Activated T-helper 1 cell treated with anti-CD3 and anti-CD28 coated beads, Interleukin-12 subunit alpha, Interleukin-12 subunit beta, Interleukin-2, Interleukin-4 antibody, amounts not matched to agents 30 ng/mL and 10 ng/mL and 1 ng/mL, durations not matched to agents 14 hours and 24 hours and 36 hours (primary cell): Measurements from ENCODE around the gene CHAD. TPM values are rescaled to one million over a fixed set of nuclear protein-coding genes. Genes with fewer than 3 reads are reported as not detected.
"Not testable (repeated sequence)": the region's sequence is repeated elsewhere in the genome, so short reads cannot be mapped to it uniquely, and the experiment has no call there.

ENCODE experiments used
- DNase-seq: peaks from one replicate; pipeline ENCODE4 v3.0.0; 2021; ENCODE audit warnings: low spot score
- H3K27ac Mint-ChIP-seq: one replicate; pipeline ENCODE4 v1.8.0; 2021; ENCODE audit warnings: mild to moderate bottlenecking, mixed read lengths
- H3K27me3 Mint-ChIP-seq: one replicate; pipeline ENCODE4 v1.8.0; 2022; ENCODE audit warnings: mild to moderate bottlenecking, moderate library complexity, mixed read lengths; ENCODE audit not compliant: insufficient read depth
- H3K36me3 Mint-ChIP-seq: one replicate; pipeline ENCODE4 v1.8.0; 2021; ENCODE audit warnings: low read depth, mixed read lengths
- H3K4me1 Mint-ChIP-seq: one replicate; pipeline ENCODE4 v1.8.0; 2021; ENCODE audit warnings: low read depth, mixed read lengths
- H3K4me3 Mint-ChIP-seq: one replicate; pipeline ENCODE4 v1.8.0; 2021; ENCODE audit warnings: mild to moderate bottlenecking, moderate library complexity, mixed read lengths
- H3K9me3 Mint-ChIP-seq: one replicate; pipeline ENCODE4 v1.8.0; 2021; ENCODE audit warnings: mixed read lengths
- intact Hi-C: fragments of 100-400 bp; cut with micrococcal nuclease; formaldehyde crosslinking; loops from one replicate; pipeline ENCODE4 v1.15.1; 2024
- total RNA-seq: library from RNA; stranded (reverse); gene quantifications from 2 replicates; pipeline ENCODE4 v1.2.3, GENCODE V29; 2022

CHAD gene
- total RNA-seq, 1 donor from 2014 or later: not detected

GRCh38 chr17:50439008-50439407, 29.7 kb downstream of the CHAD start:
- no peak overlapping the region for H3K4me3 Mint-ChIP-seq
- DNase-seq: no peak
- no peaks in the 10 kb centered on the region for H3K4me1 Mint-ChIP-seq
- intact Hi-C loops: no loop called here
- H3K27me3 Mint-ChIP-seq: no peaks in the 10 kb centered on the region
- peaks cover 1% of the 10 kb centered on the region for H3K36me3 Mint-ChIP-seq
- H3K9me3 Mint-ChIP-seq: no peaks in the 10 kb centered on the region
- no peak overlapping the region for H3K27ac Mint-ChIP-seq

DNA sequence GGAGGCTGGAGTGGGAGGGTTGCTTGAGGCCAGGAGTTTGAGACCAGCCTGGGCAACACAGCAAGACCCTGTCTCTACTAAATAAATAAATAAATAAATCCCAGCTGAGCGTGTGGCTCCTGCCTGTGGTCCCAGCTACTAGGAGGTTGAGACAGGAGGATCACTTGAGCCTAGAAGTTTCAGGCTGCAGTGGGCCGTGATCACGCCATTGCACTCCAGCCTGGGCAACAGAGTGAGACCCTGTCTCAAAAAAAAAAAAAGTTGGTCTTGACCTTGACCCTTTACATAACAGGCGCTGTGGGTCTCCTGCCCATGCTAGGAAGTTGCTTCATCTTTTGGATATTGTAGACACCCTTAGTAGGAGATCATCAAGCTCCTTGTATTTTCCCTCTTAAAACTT, 31.3 kb downstream of the CHAD start:
- DNase-seq: no peak
- no peak overlapping the region for H3K4me3 Mint-ChIP-seq
- H3K9me3 Mint-ChIP-seq: no peaks in the 10 kb centered on the region
- intact Hi-C loops: no loop called here
- H3K4me1 Mint-ChIP-seq: no peaks in the 10 kb centered on the region
- no peak overlapping the region for H3K27ac Mint-ChIP-seq
- peaks cover 1% of the 10 kb centered on the region for H3K36me3 Mint-ChIP-seq
- H3K27me3 Mint-ChIP-seq: no peaks in the 10 kb centered on the region

DNA sequence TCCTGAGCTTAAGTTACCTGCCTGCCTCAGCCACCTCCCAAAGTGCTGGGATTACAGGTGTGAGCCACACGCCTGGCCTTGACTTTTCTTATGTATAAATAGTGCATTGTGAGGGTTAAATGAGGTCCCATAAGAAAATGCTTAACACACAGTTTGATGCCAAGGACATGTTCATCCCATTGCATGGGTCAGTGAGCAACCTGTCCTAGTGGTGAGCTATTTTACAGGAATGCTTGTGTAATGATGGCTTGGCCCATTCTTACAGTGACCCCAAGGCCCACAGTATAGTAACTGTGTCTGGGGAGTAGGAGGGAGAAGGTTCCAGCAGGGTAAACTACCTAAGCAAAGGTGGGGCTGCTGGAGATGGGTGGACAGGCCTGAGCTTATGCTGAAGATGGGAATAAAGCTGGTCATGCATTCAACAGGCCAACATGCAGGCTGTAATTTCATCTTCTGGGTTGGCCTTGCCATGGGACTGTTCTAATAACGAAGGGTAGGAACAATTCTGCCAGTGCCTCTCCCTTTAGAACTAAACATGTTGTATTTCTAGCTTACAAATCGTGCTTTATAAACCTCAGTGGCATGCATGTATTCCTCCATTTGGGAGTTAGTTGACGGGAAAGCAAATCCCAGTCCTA, 36.4 kb downstream of the CHAD start:
- Mint-ChIP-seq H3K4me3 (no peak overlapping the region), H3K36me3 (peaks cover 1% of the 10 kb centered on the region), H3K27me3 (no peaks in the 10 kb centered on the region), H3K4me1 (peaks cover 8% of the 10 kb centered on the region), H3K27ac (no peak overlapping the region), H3K9me3 (no peaks in the 10 kb centered on the region)
- intact Hi-C loops: no loop called here
- DNase-seq: no peak

GRCh38 chr17:50430821-50431618, 37.7 kb downstream of the CHAD start:
- intact Hi-C loops: no loop called here
- Mint-ChIP-seq H3K9me3 (no peaks in the 10 kb centered on the region), H3K27me3 (no peaks in the 10 kb centered on the region), H3K27ac (no peak overlapping the region), H3K36me3 (peaks cover 1% of the 10 kb centered on the region), H3K4me1 (peaks cover 15% of the 10 kb centered on the region), H3K4me3 (no peak overlapping the region)
- DNase-seq: no peak

GRCh38 chr17:50429793-50430192, 38.9 kb downstream of the CHAD start:
- Mint-ChIP-seq H3K27ac (no peak overlapping the region), H3K27me3 (no peaks in the 10 kb centered on the region), H3K4me1 (peaks cover 25% of the 10 kb centered on the region), H3K36me3 (peaks cover 1% of the 10 kb centered on the region), H3K9me3 (no peaks in the 10 kb centered on the region), H3K4me3 (no peak overlapping the region)
- no peak for DNase-seq
- intact Hi-C loops: no loop called here

DNA sequence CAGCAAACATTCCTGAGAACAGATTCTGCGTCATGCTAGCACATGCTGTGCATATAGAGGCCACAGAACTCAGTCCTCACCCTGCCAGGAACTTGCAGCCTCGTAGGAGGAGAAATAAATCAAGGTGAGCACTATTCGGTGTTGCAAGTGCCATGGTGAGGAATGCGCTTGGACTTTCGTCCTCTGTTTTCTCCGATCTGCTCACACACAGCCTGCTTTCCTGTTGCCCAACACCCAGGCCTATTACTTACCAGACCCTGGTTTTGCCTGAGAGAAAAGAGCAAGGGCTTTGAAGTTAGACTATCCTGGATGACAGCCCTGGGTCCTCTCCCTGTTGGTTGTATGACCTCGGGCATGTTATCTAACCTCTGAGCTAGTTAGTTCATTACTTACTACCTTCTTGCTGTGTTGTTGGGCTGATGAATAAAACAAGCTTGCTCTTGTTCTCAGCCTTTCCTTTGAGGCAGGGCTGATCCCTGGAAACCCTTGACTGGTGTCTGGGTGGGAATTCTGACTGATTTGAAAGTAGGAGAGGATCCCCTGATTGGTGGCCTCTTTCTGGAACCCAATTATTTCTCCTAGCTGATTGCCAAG, 39.8 kb downstream of the CHAD start:
- no peak for DNase-seq
- Mint-ChIP-seq H3K27me3 (no peaks in the 10 kb centered on the region), H3K27ac (no peak overlapping the region), H3K9me3 (no peaks in the 10 kb centered on the region), H3K4me3 (no peak overlapping the region), H3K36me3 (no peaks in the 10 kb centered on the region), H3K4me1 (peaks cover 26% of the 10 kb centered on the region)
- intact Hi-C loops: no loop called here

- intact Hi-C loops, H3K27ac Mint-ChIP-seq, H3K36me3 Mint-ChIP-seq, H3K27me3 Mint-ChIP-seq, H3K9me3 Mint-ChIP-seq, DNase-seq, H3K4me3 Mint-ChIP-seq: not testable (repeated sequence)
- H3K4me1 Mint-ChIP-seq: peaks cover 26% of the 10 kb centered on the region
These were observed 40.6 kb downstream of the CHAD start for GRCh38 chr17:50428126-50428525.

DNA sequence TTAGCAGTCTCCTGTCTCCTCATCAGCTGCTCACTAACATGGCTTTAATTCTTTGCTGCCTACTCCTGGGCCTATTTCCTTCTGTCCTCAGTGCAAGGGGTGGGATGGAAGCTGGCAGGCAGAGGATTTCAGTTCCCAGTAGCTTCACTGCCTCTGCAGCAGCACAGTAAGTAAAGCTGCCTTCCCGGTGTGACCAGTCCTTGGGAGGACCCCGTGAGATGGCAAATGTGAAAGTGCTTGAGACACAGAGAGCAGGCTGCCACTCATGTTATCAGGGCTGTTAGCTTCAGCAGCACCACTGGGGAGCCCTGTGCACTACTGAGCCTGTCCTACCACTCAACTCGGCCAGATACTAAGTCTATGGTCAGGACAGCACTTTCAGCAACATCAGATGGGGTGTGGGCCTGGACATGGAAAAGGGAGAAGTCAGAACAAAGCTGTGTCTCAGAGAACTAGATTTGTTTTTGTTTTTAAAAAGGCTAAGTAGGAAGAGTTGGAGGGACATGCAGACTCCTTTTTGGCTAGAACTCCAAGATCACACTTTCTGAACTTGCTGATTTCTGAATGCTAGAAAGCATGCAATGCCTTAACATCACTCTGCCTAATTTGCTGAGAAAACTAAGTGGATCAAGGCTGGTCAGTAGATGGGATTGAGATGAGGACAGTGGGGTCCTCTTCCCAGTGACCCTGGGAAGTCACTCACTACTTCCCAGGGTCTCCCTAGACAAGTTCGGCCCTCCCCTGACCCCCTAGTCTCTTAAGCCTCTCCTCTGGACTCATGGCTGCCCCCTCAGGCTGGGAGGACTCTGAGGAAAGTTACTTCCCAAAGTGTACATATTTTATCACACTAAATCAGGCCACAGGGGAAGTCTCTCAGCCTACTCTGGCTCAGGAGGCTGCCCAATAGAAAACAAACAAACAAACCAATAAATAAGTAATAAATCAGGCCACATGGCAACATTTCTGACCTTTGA, 41.6 kb downstream of the CHAD start:
- H3K27ac Mint-ChIP-seq: peak overlapping the region; percentile 72
- DNase-seq: peak; percentile 18
- H3K36me3 Mint-ChIP-seq: no peaks in the 10 kb centered on the region
- H3K27me3 Mint-ChIP-seq: no peaks in the 10 kb centered on the region
- H3K4me1 Mint-ChIP-seq: peaks cover 26% of the 10 kb centered on the region
- no peaks in the 10 kb centered on the region for H3K9me3 Mint-ChIP-seq
- intact Hi-C loops: loop anchor here (1.0 to 2.0 kb wide), 3 partner anchors 30 to 54 kb away; partner anchors contain the start of genes EME1, LRRC59 and MRPL27
- peak overlapping the region; percentile 91 for H3K4me3 Mint-ChIP-seq

GRCh38 chr17:50426472-50426782, 42.3 kb downstream of the CHAD start:
- Mint-ChIP-seq H3K27me3 (no peaks in the 10 kb centered on the region), H3K36me3 (peaks cover 2% of the 10 kb centered on the region), H3K4me1 (peaks cover 31% of the 10 kb centered on the region), H3K4me3 (peak overlapping the region; percentile 91), H3K27ac (no peak overlapping the region), H3K9me3 (no peaks in the 10 kb centered on the region)
- intact Hi-C loops: loop anchor here (1.0 to 2.0 kb wide), 2 partner anchors 29 to 54 kb away; partner anchors contain the start of genes EME1, LRRC59 and MRPL27
- DNase-seq: no peak

DNA sequence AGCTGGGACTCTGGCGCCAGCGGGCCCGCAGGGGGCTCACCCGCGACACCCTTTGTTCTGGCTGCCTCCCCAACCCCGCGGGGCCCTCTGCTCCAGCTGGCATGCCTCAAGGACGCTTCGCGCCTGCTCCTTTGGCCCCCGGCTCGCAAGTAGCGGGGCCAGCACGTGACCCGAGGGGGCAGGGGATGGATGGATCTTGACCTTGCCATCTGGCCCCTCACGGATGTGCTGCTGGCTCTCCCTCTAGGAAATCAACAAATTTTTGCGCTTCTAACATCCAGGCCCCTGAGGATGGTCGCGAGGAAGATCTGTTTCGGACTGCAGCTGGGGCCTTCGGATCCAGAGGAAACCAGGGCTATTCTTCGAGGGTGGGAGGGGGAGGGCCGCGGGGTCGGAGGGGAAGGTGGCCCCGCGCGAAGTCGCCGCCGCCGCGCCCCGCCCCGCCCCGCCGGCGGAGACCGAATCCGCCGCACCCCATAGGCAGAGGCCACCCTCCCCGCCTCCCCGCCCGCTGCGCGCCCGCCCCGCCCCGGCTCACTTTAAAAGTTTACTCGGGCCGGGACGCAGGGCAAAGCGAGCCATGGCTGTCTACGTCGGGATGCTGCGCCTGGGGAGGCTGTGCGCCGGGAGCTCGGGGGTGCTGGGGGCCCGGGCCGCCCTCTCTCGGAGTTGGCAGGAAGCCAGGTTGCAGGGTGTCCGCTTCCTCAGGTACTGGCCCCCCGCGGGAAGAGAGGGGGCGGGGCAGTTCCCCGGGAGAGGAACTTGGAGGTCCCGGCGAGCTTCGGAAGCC, 42.8 kb downstream of the CHAD start, which contains the start of gene ACSF2:
TSS of gene ACSF2 (plus strand) at position 537 of the 790 bp plus-strand sequence. CDS start at position 581, 44 bp downstream.
- H3K27me3 Mint-ChIP-seq: no peaks in the 10 kb centered on the region

DNA sequence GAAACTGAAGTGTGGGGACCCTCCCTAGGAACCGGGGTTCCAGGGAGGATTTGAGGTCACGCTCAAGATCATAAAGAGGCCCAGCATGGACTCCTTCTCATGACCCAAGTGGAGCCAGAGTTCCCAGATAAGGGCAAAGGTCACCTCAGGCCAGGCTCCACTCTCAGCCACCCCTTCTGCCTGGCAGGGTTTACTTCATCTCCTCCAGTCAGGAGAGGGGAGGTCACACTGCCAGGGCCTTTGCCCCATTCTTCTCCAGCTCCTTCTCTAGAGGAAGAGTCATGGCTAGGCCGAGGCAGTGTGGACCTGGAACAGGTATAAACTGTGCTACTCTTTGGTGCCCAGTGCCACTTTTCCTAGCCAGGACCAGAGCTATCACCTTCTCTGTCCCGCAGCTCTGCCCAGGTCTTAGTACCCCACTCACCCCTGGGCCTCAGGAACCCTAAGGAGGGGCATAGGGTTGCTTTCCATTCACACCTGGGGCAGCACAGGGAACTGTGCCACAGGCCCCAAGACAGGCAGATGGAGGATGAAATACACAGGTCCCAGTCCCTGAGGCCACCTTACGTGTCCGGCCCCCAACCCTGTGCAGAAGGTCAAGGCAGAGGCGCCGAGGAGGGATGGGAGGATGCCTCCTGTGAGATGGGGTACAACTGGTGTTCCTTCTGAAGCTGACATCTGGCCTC, 43.5 kb downstream of the CHAD start:
- no peaks in the 10 kb centered on the region for H3K27me3 Mint-ChIP-seq
- H3K9me3 Mint-ChIP-seq: no peaks in the 10 kb centered on the region
- H3K36me3 Mint-ChIP-seq: peaks cover 2% of the 10 kb centered on the region
- H3K4me3 Mint-ChIP-seq: peak overlapping the region; percentile 87
- H3K4me1 Mint-ChIP-seq: peaks cover 35% of the 10 kb centered on the region
- intact Hi-C loops: no loop called here
- peak overlapping the region; percentile 65 for H3K27ac Mint-ChIP-seq
- DNase-seq: no peak

More for the DNA sequence above, 42.8 kb downstream of the CHAD start, which contains the start of gene ACSF2:
- Mint-ChIP-seq H3K4me3 (peak within 1 kb of the TSS; percentile 91), H3K27ac (peak within 1 kb of the TSS; percentile 72), H3K4me1 (peaks cover 35% of the 10 kb centered on the region), H3K9me3 (no peaks in the 10 kb centered on the region), H3K36me3 (peaks cover 2% of the 10 kb centered on the region)
- intact Hi-C loops: loop anchor here (1.0 to 2.0 kb wide), 2 partner anchors 29 to 53 kb away; partner anchors contain the start of genes EME1, LRRC59 and MRPL27
- DNase-seq: peak; percentile 66
